Measurements from ENCODE around the gene CD2AP.

Gene CD2AP

DNA sequence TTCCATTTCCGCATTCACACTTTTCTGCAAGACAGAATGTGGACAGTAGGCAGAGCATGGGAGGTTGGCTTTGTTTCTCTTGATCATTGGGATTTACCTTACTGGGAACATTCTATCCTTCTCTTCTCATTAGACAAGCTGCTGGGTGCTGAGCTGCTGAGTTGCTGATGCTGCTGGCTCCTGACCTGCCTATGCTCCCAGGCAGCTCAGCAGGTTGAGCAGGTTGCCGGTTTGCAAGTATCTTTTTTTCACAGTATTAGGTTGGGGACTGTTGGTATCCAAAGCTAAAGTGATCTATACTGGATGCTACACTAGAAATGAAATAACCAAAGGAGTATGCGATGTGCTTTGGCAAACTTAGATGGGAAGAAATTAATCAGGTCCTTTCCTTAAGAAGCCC lies 197.1 kb downstream of the CD2AP start:
- Histone ChIP-seq H3K9me3 (replicated peaks; ENCODE audit: insufficient read depth, low read length) (no peaks in the 10 kb centered on the region; the same call in 1 of the 2 replicates), H4K20me1 (ENCODE audit: insufficient read depth, low read length) (no peaks in the 10 kb centered on the region), H3K36me3 (replicated peaks; ENCODE audit: insufficient read depth, low read length) (no peaks in the 10 kb centered on the region), H3K4me3 (ENCODE audit: low read length) (no peak overlapping the region), H3K4me2 (ENCODE audit: low read depth, low read length) (no peak overlapping the region), H3F3A (ENCODE audit: insufficient read depth, low read length) (no peaks in the 10 kb centered on the region), H3K9me2 (replicated peaks; ENCODE audit: insufficient read depth, low read length) (no peaks in the 10 kb centered on the region), H3K79me2 (ENCODE audit: low read length) (no peaks in the 10 kb centered on the region), H3K27me3 (replicated peaks; ENCODE audit: insufficient read depth, low read length) (no peaks in the 10 kb centered on the region), H3K4me1 (ENCODE audit: low read length) (no peaks in the 10 kb centered on the region), H3K9ac (ENCODE audit: low read length) (no peak overlapping the region), H3K27ac (ENCODE audit: low read length) (no peak overlapping the region), H2AFZ (ENCODE audit: low read length) (no peak overlapping the region)
- TF ChIP-seq, protein P1, sequence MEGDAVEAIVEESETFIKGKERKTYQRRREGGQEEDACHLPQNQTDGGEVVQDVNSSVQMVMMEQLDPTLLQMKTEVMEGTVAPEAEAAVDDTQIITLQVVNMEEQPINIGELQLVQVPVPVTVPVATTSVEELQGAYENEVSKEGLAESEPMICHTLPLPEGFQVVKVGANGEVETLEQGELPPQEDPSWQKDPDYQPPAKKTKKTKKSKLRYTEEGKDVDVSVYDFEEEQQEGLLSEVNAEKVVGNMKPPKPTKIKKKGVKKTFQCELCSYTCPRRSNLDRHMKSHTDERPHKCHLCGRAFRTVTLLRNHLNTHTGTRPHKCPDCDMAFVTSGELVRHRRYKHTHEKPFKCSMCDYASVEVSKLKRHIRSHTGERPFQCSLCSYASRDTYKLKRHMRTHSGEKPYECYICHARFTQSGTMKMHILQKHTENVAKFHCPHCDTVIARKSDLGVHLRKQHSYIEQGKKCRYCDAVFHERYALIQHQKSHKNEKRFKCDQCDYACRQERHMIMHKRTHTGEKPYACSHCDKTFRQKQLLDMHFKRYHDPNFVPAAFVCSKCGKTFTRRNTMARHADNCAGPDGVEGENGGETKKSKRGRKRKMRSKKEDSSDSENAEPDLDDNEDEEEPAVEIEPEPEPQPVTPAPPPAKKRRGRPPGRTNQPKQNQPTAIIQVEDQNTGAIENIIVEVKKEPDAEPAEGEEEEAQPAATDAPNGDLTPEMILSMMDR (IDR thresholded peaks at IDR 0.05; ENCODE audit: low read length) = no peak
- TF ChIP-seq EZH2phosphoT487 (IDR thresholded peaks at IDR 0.05; ENCODE audit: low read length) = no peak
- TF ChIP-seq EZH2 (optimal IDR thresholded peaks at IDR 0.05; ENCODE audit: low read depth, low read length) = no peak
- DNase-seq = no peak
